HCT116 (cell line): Measurements from ENCODE around the gene STON2. TPM values are rescaled to one million over a fixed set of nuclear protein-coding genes. Genes with fewer than 3 reads are reported as not detected.

Experiments used
- ATAC-seq: fragments of 200-7000 bp; cut with Tn5 transposase; 2 replicates; pipeline ENCODE4 v1.9.1; 2020; ENCODE audit warnings: mild to moderate bottlenecking, moderate library complexity
- BruUV-seq: library from RNA; stranded (reverse); fragments of 400-500 nt; replicated peaks from 2 replicates; lab custom pipeline; 2021; lab: Mats Ljungman, UMichigan
- CTCF ChIA-PET: fragments of 300-600 bp; sonication (Branson Sonifier 250); formaldehyde crosslinking; loops from one replicate; lab custom pipeline; 2021; ENCODE audit warnings: antibody characterized with exemption; lab: Charles Lee
- POLR2A ChIA-PET: fragments of 300-600, 350-600 bp; sonication (Branson Sonifier 250); formaldehyde crosslinking; loops from one replicate; lab custom pipeline; 2021; ENCODE audit warnings: antibody characterized with exemption; lab: Charles Lee
- RAD21 ChIA-PET, 2 experiments: fragments of 300-600 bp; sonication (Branson Sonifier 250); formaldehyde crosslinking; loops; one replicate each; lab custom pipeline; 2023; ENCODE audit warnings: low total read pairs in 2 of 2; ENCODE audit not compliant: uncharacterized antibody in 2 of 2, unreplicated experiment in 2 of 2, low non-redundant PET in 1 of 2; lab: Charles Lee
- DNase-seq: peaks from one replicate; pipeline ENCODE4 v3.0.0-alpha.2; 2010; ENCODE audit warnings: low read depth, low spot score
- H2AFZ ChIP-seq: fragments of 200-600 bp; shearing (Covaris generic), sonication (generic); 2 replicates; pipeline ENCODE4 v1.6.1; 2017; ENCODE audit warnings: low read depth, mixed run types, mixed read lengths, antibody characterized with exemption, low read length; ENCODE audit not compliant: poor library complexity, severe bottlenecking
- H3K27ac ChIP-seq: 2 replicates; pipeline ENCODE4 v1.5.1; 2012; ENCODE audit warnings: low read depth, low read length
- H3K27me3 ChIP-seq: fragments of 200-600 bp; sonication (generic); 2 replicates; pipeline ENCODE4 v1.6.1; 2016; ENCODE audit warnings: mixed run types, low read length, mixed read lengths; ENCODE audit not compliant: insufficient read depth
- H3K36me3 ChIP-seq, 2 experiments: fragments of 200-500 bp in 1 of 2; fragments of 200-600 bp in 1 of 2; sonication (Bioruptor generic) in 1 of 2; sonication (generic) in 1 of 2; 2 replicates each; pipeline versions ENCODE4 v1.5.1 to v1.6.1; 2014 to 2016; ENCODE audit warnings: low read length in 2 of 2, inconsistent platforms in 1 of 2, mixed read lengths in 1 of 2, mixed run types in 1 of 2; ENCODE audit not compliant: insufficient read depth in 2 of 2, control insufficient read depth in 1 of 2
- H3K4me1 ChIP-seq, 2 experiments: fragments of 200-600 bp in 1 of 2; sonication (generic) in 1 of 2; 2 replicates each; pipeline versions ENCODE4 v1.5.1 to v1.6.1; 2012 to 2017; ENCODE audit warnings: low read length in 2 of 2, inconsistent platforms in 1 of 2, mild to moderate bottlenecking in 1 of 2, mixed read lengths in 1 of 2, mixed run types in 1 of 2, moderate library complexity in 1 of 2; ENCODE audit not compliant: insufficient read depth in 2 of 2, control insufficient read depth in 1 of 2
- H3K4me2 ChIP-seq: fragments of 200-600 bp; sonication (generic); 2 replicates; pipeline ENCODE4 v1.6.1; 2017; ENCODE audit warnings: mixed run types, low read length, mixed read lengths
- H3K4me3 ChIP-seq, 2 experiments: fragments of 200-600 bp in 1 of 2; sonication (generic) in 1 of 2; replicated peaks in 1 of 2; 2 replicates each; pipeline ENCODE4 v1.5.1; 2011 to 2016; ENCODE audit warnings: low read length in 2 of 2, control low read depth in 1 of 2, low read depth in 1 of 2, mild to moderate bottlenecking in 1 of 2, mixed read lengths in 1 of 2, mixed run types in 1 of 2
- H3K79me2 ChIP-seq: fragments of 200-600 bp; sonication (generic); 2 replicates; pipeline ENCODE4 v1.6.1; 2017; ENCODE audit warnings: mild to moderate bottlenecking, mixed run types, low read length, moderate library complexity, mixed read lengths; ENCODE audit not compliant: insufficient read depth
- H3K9ac ChIP-seq: fragments of 200-600 bp; sonication (generic); 2 replicates; pipeline ENCODE4 v1.6.1; 2016; ENCODE audit warnings: low read length, mixed read lengths
- H3K9me2 ChIP-seq: fragments of 200-600 bp; sonication (generic), shearing (Covaris generic); 2 replicates; pipeline ENCODE4 v1.6.1; 2017; ENCODE audit warnings: mixed run types, mild to moderate bottlenecking, moderate library complexity; ENCODE audit not compliant: insufficient read depth
- H3K9me3 ChIP-seq, 2 experiments: fragments of 200-500 bp in 1 of 2; fragments of 200-600 bp in 1 of 2; sonication (Bioruptor generic) in 1 of 2; sonication (generic) in 1 of 2; 2 replicates each; pipeline ENCODE4 v1.6.1; 2014 to 2017; ENCODE audit warnings: low read length in 2 of 2, mixed read lengths in 2 of 2, inconsistent platforms in 1 of 2, low read depth in 1 of 2, mild to moderate bottlenecking in 1 of 2, mixed run types in 1 of 2, moderate library complexity in 1 of 2; ENCODE audit not compliant: control insufficient read depth in 1 of 2, insufficient read depth in 1 of 2
- H4K20me1 ChIP-seq: fragments of 200-600 bp; sonication (generic), shearing (Covaris generic); 2 replicates; pipeline ENCODE4 v1.6.1; 2017; ENCODE audit warnings: mixed run types, mild to moderate bottlenecking, moderate library complexity; ENCODE audit not compliant: insufficient read depth
- CTCF ChIP-seq, 3 experiments: fragments of 200-600 bp in 1 of 3; sonication (generic) in 1 of 3; IDR thresholded peaks in 2 of 3; conservative IDR thresholded peaks in 1 of 3; 2 replicates each; pipeline ENCODE4 v1.5.1; 2012 to 2017; ENCODE audit warnings: low read depth in 2 of 3, low read length in 2 of 3, antibody characterized with exemption in 1 of 3, borderline replicate concordance in 1 of 3, control low read depth in 1 of 3, mild to moderate bottlenecking in 1 of 3, mixed read lengths in 1 of 3, mixed run types in 1 of 3, moderate library complexity in 1 of 3; ENCODE audit not compliant: insufficient read depth in 1 of 3
- ELF1 ChIP-seq: IDR thresholded peaks from 2 replicates; pipeline ENCODE4 v1.6.1; 2012; ENCODE audit warnings: low read depth, borderline replicate concordance
- RAD21 ChIP-seq: IDR thresholded peaks from 2 replicates; pipeline ENCODE4 v1.6.1; 2012; ENCODE audit warnings: low read depth, mild to moderate bottlenecking
- YY1 ChIP-seq: IDR thresholded peaks from 2 replicates; pipeline ENCODE4 v1.6.1; 2011; ENCODE audit warnings: low read length, low read depth, moderate library complexity, mild to moderate bottlenecking; ENCODE audit not compliant: insufficient replicate concordance; ENCODE audit errors: extremely low read depth
- ZNF274 ChIP-seq: fragments of 200-500 bp; sonication (Bioruptor generic); IDR thresholded peaks from 2 replicates; pipeline ENCODE4 v1.6.1; 2014; ENCODE audit warnings: mild to moderate bottlenecking, low read depth, low read length, inconsistent platforms
- intact Hi-C: fragments of 100-400 bp; cut with micrococcal nuclease; formaldehyde crosslinking; loops from 2 replicates; pipeline ENCODE4 v1.10.0; 2022
- total RNA-seq: library from RNA; stranded (reverse); gene quantifications from one replicate; pipeline ENCODE4 v1.2.1, GENCODE V29; 2021; ENCODE audit not compliant: unreplicated experiment

Gene STON2
- total RNA-seq, 1 experiment from 2014 or later, result 4.1 TPM

- TF ChIP-seq RAD21 (no peak), CTCF (IDR thresholded peaks at IDR 0.05 in 2 of 3, conservative IDR thresholded peaks at IDR 0.05 in 1 of 3; ENCODE audit: borderline replicate concordance in 1 of 3, insufficient read depth in 1 of 3, low read depth in 2 of 3, low read length in 2 of 3) (no peak), ZNF274 (no peak), ELF1 (no peak), YY1 (no peak)
Measured at GRCh38 chr14:81315341-81315740, 84.8 kb downstream of the STON2 start (continued).

GRCh38 chr14:81314443-81315175, 85.5 kb downstream of the STON2 start:
- no peaks in the 10 kb centered on the region for H3K36me3 ChIP-seq
- H4K20me1 ChIP-seq, result no peaks in the 10 kb centered on the region
- H2AFZ ChIP-seq, result no peak overlapping the region
- H3K27me3 ChIP-seq, result no peaks in the 10 kb centered on the region
- H3K4me2 ChIP-seq, result no peak overlapping the region
- ChIA-PET POLR2A (no interaction called here), RAD21 (no interaction called here)
- BruUV-seq, result no TSS peak
- no peaks in the 10 kb centered on the region for H3K4me1 ChIP-seq
- no peak for TF ChIP-seq CTCF (IDR thresholded peaks at IDR 0.05 in 2 of 3, conservative IDR thresholded peaks at IDR 0.05 in 1 of 3; ENCODE audit: borderline replicate concordance in 1 of 3, insufficient read depth in 1 of 3, low read depth in 2 of 3, low read length in 2 of 3)
- TF ChIP-seq, all 23 proteins: peak for 0
- ATAC-seq (no peak), DNase-seq (no peak)
- Histone ChIP-seq H3K27ac (no peak overlapping the region), H3K79me2 (no peaks in the 10 kb centered on the region), H3K9ac (no peak overlapping the region), H3K9me3 (no peaks in the 10 kb centered on the region), H3K9me2 (no peaks in the 10 kb centered on the region), H3K4me3 (no peak overlapping the region)
- CTCF ChIA-PET, result no interaction called here
- intact Hi-C loops, result no loop called here
